Measurements from ENCODE around the gene DAAM1.

The DAAM1 gene

GRCh38 chr14:59188461-59189090 lies at the start of gene DAAM1:
TSS of gene DAAM1 (plus strand) at chr14:59188667. CDS start at chr14:59263478, 74,811 bp downstream.
- no peaks in the 10 kb centered on the region for H3K9me3 Mint-ChIP-seq
- peaks cover 17% of the 10 kb centered on the region for H3K36me3 Mint-ChIP-seq
- peaks cover 24% of the 10 kb centered on the region for H3K4me1 Mint-ChIP-seq
- H3K27ac Mint-ChIP-seq = peak within 1 kb of the TSS; percentile 91
- ATAC-seq (peak; percentile 97), DNase-seq (ENCODE audit: low spot score in 2 of 2) (peak; percentile 78 to 96)
- H3K4me3 Mint-ChIP-seq = peak within 1 kb of the TSS; percentile 90

- Mint-ChIP-seq H3K27ac (no peak overlapping the region), H3K4me3 (no peak overlapping the region), H3K36me3 (no peaks in the 10 kb centered on the region)
Observed at GRCh38 chr14:59139324-59139723, 49.1 kb upstream of the DAAM1 start.

GRCh38 chr14:59140106-59140843 lies 48.2 kb upstream of the DAAM1 start:
- H3K4me3 Mint-ChIP-seq = no peak overlapping the region
- H3K9me3 Mint-ChIP-seq = no peaks in the 10 kb centered on the region
- DNase-seq (ENCODE audit: low spot score in 2 of 2) = no peak
- no peaks in the 10 kb centered on the region for H3K4me1 Mint-ChIP-seq
- no peaks in the 10 kb centered on the region for H3K36me3 Mint-ChIP-seq
- H3K27ac Mint-ChIP-seq = no peak overlapping the region
- ATAC-seq = no peak

More at GRCh38 chr14:59139324-59139723, 49.1 kb upstream of the DAAM1 start:
- Mint-ChIP-seq H3K9me3 (no peaks in the 10 kb centered on the region), H3K4me1 (no peaks in the 10 kb centered on the region)
- DNase-seq (ENCODE audit: low spot score in 2 of 2) (no peak), ATAC-seq (no peak)

GRCh38 chr14:59146484-59146883 lies 42.0 kb upstream of the DAAM1 start:
- Mint-ChIP-seq H3K9me3 (no peaks in the 10 kb centered on the region), H3K27ac (no peak overlapping the region), H3K4me3 (no peak overlapping the region), H3K4me1 (no peaks in the 10 kb centered on the region), H3K36me3 (no peaks in the 10 kb centered on the region)
- DNase-seq (ENCODE audit: low spot score in 2 of 2) = no peak
- no peak for ATAC-seq

- Mint-ChIP-seq H3K9me3 (no peaks in the 10 kb centered on the region), H3K27ac (no peak overlapping the region), H3K4me1 (no peaks in the 10 kb centered on the region), H3K36me3 (no peaks in the 10 kb centered on the region), H3K4me3 (no peak overlapping the region)
- DNase-seq (ENCODE audit: low spot score in 2 of 2) (no peak), ATAC-seq (no peak)
Observed at GRCh38 chr14:59147007-59147406, 41.5 kb upstream of the DAAM1 start.

GRCh38 chr14:59148334-59148900 lies 40.0 kb upstream of the DAAM1 start:
- Mint-ChIP-seq H3K9me3 (no peaks in the 10 kb centered on the region), H3K36me3 (no peaks in the 10 kb centered on the region), H3K27ac (no peak overlapping the region), H3K4me3 (no peak overlapping the region), H3K4me1 (no peaks in the 10 kb centered on the region)
- DNase-seq (ENCODE audit: low spot score in 2 of 2) (no peak), ATAC-seq (no peak)

GRCh38 chr14:59150990-59151389 lies 37.5 kb upstream of the DAAM1 start:
- no peak overlapping the region for H3K4me3 Mint-ChIP-seq
- DNase-seq (ENCODE audit: low spot score in 2 of 2) (no peak), ATAC-seq (no peak)
- H3K9me3 Mint-ChIP-seq = no peaks in the 10 kb centered on the region
- H3K27ac Mint-ChIP-seq = no peak overlapping the region
- H3K4me1 Mint-ChIP-seq = no peaks in the 10 kb centered on the region
- H3K36me3 Mint-ChIP-seq = no peaks in the 10 kb centered on the region

- no peaks in the 10 kb centered on the region for H3K4me1 Mint-ChIP-seq
- no peak overlapping the region for H3K4me3 Mint-ChIP-seq
- H3K9me3 Mint-ChIP-seq = no peaks in the 10 kb centered on the region
- ATAC-seq = no peak
- no peak for DNase-seq (ENCODE audit: low spot score in 2 of 2)
- H3K27ac Mint-ChIP-seq = no peak overlapping the region
- H3K36me3 Mint-ChIP-seq = no peaks in the 10 kb centered on the region
Observed at GRCh38 chr14:59154373-59154772, 34.1 kb upstream of the DAAM1 start.

GRCh38 chr14:59155886-59156285 lies 32.6 kb upstream of the DAAM1 start:
- no peak for DNase-seq (ENCODE audit: low spot score in 2 of 2)
- H3K4me3 Mint-ChIP-seq = no peak overlapping the region
- H3K36me3 Mint-ChIP-seq = no peaks in the 10 kb centered on the region
- no peaks in the 10 kb centered on the region for H3K9me3 Mint-ChIP-seq
- no peak overlapping the region for H3K27ac Mint-ChIP-seq
- no peak for ATAC-seq
- H3K4me1 Mint-ChIP-seq = no peaks in the 10 kb centered on the region

- H3K4me1 Mint-ChIP-seq = no peaks in the 10 kb centered on the region
- no peak for ATAC-seq
Observed at GRCh38 chr14:59159169-59159568, 29.3 kb upstream of the DAAM1 start.

GRCh38 chr14:59160506-59160905 lies 28.0 kb upstream of the DAAM1 start:
- Mint-ChIP-seq H3K9me3 (no peaks in the 10 kb centered on the region), H3K36me3 (no peaks in the 10 kb centered on the region), H3K4me3 (no peak overlapping the region), H3K4me1 (no peaks in the 10 kb centered on the region), H3K27ac (no peak overlapping the region)
- ATAC-seq = no peak
- no peak for DNase-seq (ENCODE audit: low spot score in 2 of 2)

More at GRCh38 chr14:59159169-59159568, 29.3 kb upstream of the DAAM1 start:
- DNase-seq (ENCODE audit: low spot score in 2 of 2) = no peak
- H3K4me3 Mint-ChIP-seq = no peak overlapping the region
- no peaks in the 10 kb centered on the region for H3K36me3 Mint-ChIP-seq
- no peaks in the 10 kb centered on the region for H3K9me3 Mint-ChIP-seq
- no peak overlapping the region for H3K27ac Mint-ChIP-seq

GRCh38 chr14:59161561-59162175 lies 26.8 kb upstream of the DAAM1 start:
- no peak for DNase-seq (ENCODE audit: low spot score in 2 of 2)
- H3K27ac Mint-ChIP-seq = no peak overlapping the region
- peak; percentile 63 for ATAC-seq
- H3K4me3 Mint-ChIP-seq = no peak overlapping the region
- H3K4me1 Mint-ChIP-seq = no peaks in the 10 kb centered on the region
- H3K9me3 Mint-ChIP-seq = no peaks in the 10 kb centered on the region
- H3K36me3 Mint-ChIP-seq = no peaks in the 10 kb centered on the region

- Mint-ChIP-seq H3K9me3 (no peaks in the 10 kb centered on the region), H3K4me1 (no peaks in the 10 kb centered on the region), H3K36me3 (no peaks in the 10 kb centered on the region), H3K27ac (no peak overlapping the region), H3K4me3 (no peak overlapping the region)
- ATAC-seq = no peak
- no peak for DNase-seq (ENCODE audit: low spot score in 2 of 2)
Observed at GRCh38 chr14:59166258-59166657, 22.2 kb upstream of the DAAM1 start.

- peak; percentile 47 for ATAC-seq
- no peaks in the 10 kb centered on the region for H3K36me3 Mint-ChIP-seq
- no peak overlapping the region for H3K27ac Mint-ChIP-seq
- H3K4me1 Mint-ChIP-seq = no peaks in the 10 kb centered on the region
- DNase-seq (ENCODE audit: low spot score in 2 of 2) = no peak
- H3K4me3 Mint-ChIP-seq = no peak overlapping the region
- H3K9me3 Mint-ChIP-seq = no peaks in the 10 kb centered on the region
Observed at GRCh38 chr14:59175404-59175803, 13.1 kb upstream of the DAAM1 start.

- H3K4me1 Mint-ChIP-seq = no peaks in the 10 kb centered on the region
- H3K27ac Mint-ChIP-seq = no peak overlapping the region
- H3K4me3 Mint-ChIP-seq = no peak overlapping the region
- H3K36me3 Mint-ChIP-seq = no peaks in the 10 kb centered on the region
- ATAC-seq = no peak
- DNase-seq (ENCODE audit: low spot score in 2 of 2) = no peak
- H3K9me3 Mint-ChIP-seq = no peaks in the 10 kb centered on the region
Observed at GRCh38 chr14:59176765-59177164, 11.7 kb upstream of the DAAM1 start.
